ENCODE data around the gene C16orf92. TPM values are rescaled to one million over a fixed set of nuclear protein-coding genes. Genes with fewer than 3 reads are reported as not detected.

C16orf92 gene
- total RNA-seq, 1 donor from 2014 or later: not detected

DNA sequence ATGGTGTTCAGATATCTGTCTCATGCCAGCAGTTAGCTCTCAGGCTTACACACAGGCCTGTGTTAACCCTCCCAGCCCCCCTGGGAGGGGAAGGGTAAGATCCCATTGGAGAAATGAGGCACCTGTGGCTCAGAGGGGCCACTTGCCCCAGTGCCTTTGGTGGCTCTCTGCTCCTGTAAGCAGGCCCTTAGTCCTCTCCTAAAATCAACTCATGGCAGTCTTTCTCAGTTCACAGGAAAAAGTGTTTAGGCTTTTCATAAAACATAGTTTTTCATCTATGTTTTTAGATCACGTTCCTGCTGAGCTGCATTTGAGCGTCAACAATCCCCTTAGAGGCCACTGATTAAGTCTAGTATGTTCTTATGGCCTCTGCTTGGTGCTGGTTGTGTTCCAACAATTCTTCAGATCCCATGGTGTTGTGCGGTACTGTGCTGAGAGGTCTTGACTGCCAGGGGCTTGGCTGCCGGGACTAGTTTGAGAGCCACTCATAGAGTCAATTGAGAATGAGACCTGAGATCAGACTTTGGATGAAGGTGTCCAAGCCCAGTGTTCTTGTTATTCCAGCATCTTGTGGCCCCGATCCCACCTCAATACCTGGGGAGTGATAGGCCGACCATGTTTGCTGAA lies 38.7 kb upstream of the C16orf92 start:
- H3K36me3 ChIP-seq (ENCODE audit: control insufficient read depth, insufficient read depth, low read length): peaks cover 1% of the 10 kb centered on the region
- DNase-seq (ENCODE audit: low read depth): no peak
- H3K27me3 ChIP-seq (ENCODE audit: control insufficient read depth, insufficient read depth, low read length): no peaks in the 10 kb centered on the region
- TF ChIP-seq, protein P1, sequence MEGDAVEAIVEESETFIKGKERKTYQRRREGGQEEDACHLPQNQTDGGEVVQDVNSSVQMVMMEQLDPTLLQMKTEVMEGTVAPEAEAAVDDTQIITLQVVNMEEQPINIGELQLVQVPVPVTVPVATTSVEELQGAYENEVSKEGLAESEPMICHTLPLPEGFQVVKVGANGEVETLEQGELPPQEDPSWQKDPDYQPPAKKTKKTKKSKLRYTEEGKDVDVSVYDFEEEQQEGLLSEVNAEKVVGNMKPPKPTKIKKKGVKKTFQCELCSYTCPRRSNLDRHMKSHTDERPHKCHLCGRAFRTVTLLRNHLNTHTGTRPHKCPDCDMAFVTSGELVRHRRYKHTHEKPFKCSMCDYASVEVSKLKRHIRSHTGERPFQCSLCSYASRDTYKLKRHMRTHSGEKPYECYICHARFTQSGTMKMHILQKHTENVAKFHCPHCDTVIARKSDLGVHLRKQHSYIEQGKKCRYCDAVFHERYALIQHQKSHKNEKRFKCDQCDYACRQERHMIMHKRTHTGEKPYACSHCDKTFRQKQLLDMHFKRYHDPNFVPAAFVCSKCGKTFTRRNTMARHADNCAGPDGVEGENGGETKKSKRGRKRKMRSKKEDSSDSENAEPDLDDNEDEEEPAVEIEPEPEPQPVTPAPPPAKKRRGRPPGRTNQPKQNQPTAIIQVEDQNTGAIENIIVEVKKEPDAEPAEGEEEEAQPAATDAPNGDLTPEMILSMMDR (IDR thresholded peaks at IDR 0.05; ENCODE audit: insufficient read depth, low read length, poor library complexity, severe bottlenecking): no peak
- no peak overlapping the region for H3K4me3 ChIP-seq (ENCODE audit: low read depth, low read length)

DNA sequence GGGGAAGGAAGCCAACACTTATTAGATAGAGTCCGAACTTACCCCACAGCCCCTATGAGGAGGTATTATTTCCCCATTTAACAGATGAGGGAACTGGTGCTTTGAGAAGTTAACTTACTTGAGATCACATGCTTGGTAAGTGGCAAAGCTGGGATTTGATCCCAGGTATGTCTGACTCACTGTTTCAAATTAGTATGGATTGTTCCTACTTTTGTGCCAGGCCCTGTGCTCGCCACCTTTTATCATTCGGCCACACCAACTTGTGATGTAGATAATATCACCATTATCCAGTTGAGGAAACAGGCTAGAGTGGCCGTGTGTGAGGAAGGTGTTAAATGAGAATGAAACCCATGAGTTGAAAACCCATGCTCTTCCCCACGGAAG lies 38.2 kb upstream of the C16orf92 start:
- TF ChIP-seq, protein P1 (IDR thresholded peaks at IDR 0.05; ENCODE audit: insufficient read depth, low read length, poor library complexity, severe bottlenecking): no peak
- Histone ChIP-seq H3K36me3 (ENCODE audit: control insufficient read depth, insufficient read depth, low read length) (peaks cover 1% of the 10 kb centered on the region), H3K27me3 (ENCODE audit: control insufficient read depth, insufficient read depth, low read length) (no peaks in the 10 kb centered on the region), H3K4me3 (ENCODE audit: low read depth, low read length) (no peak overlapping the region)
- DNase-seq (ENCODE audit: low read depth): no peak

DNA sequence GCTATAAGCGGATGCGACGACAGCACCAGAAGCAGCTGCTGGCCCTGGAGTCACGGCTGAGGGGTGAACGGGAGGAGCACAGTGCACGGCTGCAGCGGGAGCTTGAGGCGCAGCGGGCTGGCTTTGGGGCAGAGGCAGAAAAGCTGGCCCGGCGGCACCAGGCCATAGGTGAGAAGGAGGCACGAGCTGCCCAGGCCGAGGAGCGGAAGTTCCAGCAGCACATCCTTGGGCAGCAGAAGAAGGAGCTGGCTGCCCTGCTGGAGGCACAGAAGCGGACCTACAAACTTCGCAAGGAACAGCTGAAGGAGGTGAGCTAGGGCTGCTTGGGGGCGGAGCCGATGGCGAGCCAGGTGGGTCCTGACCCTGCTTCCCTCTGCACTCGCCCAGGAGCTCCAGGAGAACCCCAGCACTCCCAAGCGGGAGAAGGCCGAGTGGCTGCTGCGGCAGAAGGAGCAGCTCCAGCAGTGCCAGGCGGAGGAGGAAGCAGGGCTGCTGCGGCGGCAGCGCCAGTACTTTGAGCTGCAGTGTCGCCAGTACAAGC lies 37.7 kb upstream of the C16orf92 start:
- Histone ChIP-seq H3K27me3 (ENCODE audit: control insufficient read depth, insufficient read depth, low read length) (no peaks in the 10 kb centered on the region), H3K36me3 (ENCODE audit: control insufficient read depth, insufficient read depth, low read length) (peaks cover 1% of the 10 kb centered on the region), H3K4me3 (ENCODE audit: low read depth, low read length) (no peak overlapping the region)
- DNase-seq (ENCODE audit: low read depth): no peak
- TF ChIP-seq, protein P1 (IDR thresholded peaks at IDR 0.05; ENCODE audit: insufficient read depth, low read length, poor library complexity, severe bottlenecking): no peak

DNA sequence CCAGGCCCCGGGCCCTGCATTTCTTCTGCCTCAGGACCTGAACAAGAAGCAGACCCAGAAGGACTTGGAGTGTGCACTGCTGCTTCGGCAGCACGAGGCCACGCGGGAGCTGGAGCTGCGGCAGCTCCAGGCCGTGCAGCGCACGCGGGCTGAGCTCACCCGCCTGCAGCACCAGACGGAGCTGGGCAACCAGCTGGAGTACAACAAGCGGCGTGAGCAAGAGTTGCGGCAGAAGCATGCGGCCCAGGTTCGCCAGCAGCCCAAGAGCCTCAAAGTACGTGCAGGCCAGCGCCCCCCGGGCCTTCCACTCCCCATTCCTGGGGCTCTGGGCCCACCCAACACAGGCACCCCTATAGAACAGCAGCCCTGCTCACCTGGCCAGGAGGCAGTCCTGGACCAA lies 36.8 kb upstream of the C16orf92 start:
- H3K36me3 ChIP-seq (ENCODE audit: control insufficient read depth, insufficient read depth, low read length): peaks cover 1% of the 10 kb centered on the region
- no peak for DNase-seq (ENCODE audit: low read depth)
- H3K4me3 ChIP-seq (ENCODE audit: low read depth, low read length): no peak overlapping the region
- H3K27me3 ChIP-seq (ENCODE audit: control insufficient read depth, insufficient read depth, low read length): no peaks in the 10 kb centered on the region
- TF ChIP-seq, protein P1 (IDR thresholded peaks at IDR 0.05; ENCODE audit: insufficient read depth, low read length, poor library complexity, severe bottlenecking): no peak

DNA sequence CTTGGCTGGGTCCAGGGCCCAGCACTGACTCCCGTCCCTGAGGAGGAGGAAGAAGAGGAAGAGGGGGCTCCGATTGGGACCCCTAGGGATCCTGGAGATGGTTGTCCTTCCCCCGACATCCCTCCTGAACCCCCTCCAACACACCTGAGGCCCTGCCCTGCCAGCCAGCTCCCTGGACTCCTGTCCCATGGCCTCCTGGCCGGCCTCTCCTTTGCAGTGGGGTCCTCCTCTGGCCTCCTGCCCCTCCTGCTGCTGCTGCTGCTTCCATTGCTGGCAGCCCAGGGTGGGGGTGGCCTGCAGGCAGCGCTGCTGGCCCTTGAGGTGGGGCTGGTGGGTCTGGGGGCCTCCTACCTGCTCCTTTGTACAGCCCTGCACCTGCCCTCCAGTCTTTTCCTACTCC lies 36.1 kb upstream of the C16orf92 start:
- TF ChIP-seq, protein P1 (IDR thresholded peaks at IDR 0.05; ENCODE audit: insufficient read depth, low read length, poor library complexity, severe bottlenecking): no peak
- no peaks in the 10 kb centered on the region for H3K27me3 ChIP-seq (ENCODE audit: control insufficient read depth, insufficient read depth, low read length)
- peaks cover 1% of the 10 kb centered on the region for H3K36me3 ChIP-seq (ENCODE audit: control insufficient read depth, insufficient read depth, low read length)
- H3K4me3 ChIP-seq (ENCODE audit: low read depth, low read length): no peak overlapping the region
- no peak for DNase-seq (ENCODE audit: low read depth)
